Measurements from ENCODE around the gene SBF1.

Gene SBF1

GRCh38 chr22:50399751-50400331, 75.0 kb downstream of the SBF1 start:
- DNase-seq (ENCODE audit: low read depth) = no peak

- no peak for DNase-seq (ENCODE audit: low read depth)
These were observed 75.8 kb downstream of the SBF1 start for GRCh38 chr22:50398831-50399648.

GRCh38 chr22:50397371-50398060, 77.3 kb downstream of the SBF1 start:
- DNase-seq (ENCODE audit: low read depth) = peak; percentile 14

GRCh38 chr22:50396751-50397370, 78.0 kb downstream of the SBF1 start:
- no peak for DNase-seq (ENCODE audit: low read depth)
